ENCODE results near the gene TLL1. TPM values are rescaled to one million over a fixed set of nuclear protein-coding genes. Genes with fewer than 3 reads are reported as not detected.

TLL1 gene
- total and polyA plus RNA-seq, 2 experiments from 2014 or later, result 0.18 to 2.4 TPM

DNA sequence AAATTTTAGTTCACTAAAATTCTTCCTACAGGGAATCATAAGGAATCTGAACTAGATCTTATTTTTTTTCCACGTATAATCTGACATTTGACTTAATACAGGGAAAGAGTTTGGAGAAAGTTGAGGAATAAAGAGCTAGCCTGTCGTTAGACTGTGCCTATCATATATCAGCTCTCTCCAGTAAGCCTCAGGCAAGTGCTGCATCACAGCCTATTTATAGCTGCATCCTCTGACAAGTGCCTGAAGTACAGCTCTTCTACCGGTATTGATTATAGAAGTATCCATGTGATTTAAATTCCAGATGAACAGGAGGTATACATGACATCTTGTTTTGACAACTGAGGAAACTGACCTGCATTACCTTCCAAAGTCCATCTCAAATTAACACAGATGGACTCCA lies 248.9 kb downstream of the TLL1 start:
- H3K4me1 ChIP-seq (ENCODE audit: insufficient read depth), result no peaks in the 10 kb centered on the region

More for the DNA sequence above, 248.9 kb downstream of the TLL1 start:
- Mint-ChIP-seq H3K4me1 (no peaks in the 10 kb centered on the region), H3K27ac (no peak overlapping the region), H3K36me3 (ENCODE audit: low read depth) (no peaks in the 10 kb centered on the region), H3K27me3 (ENCODE audit: insufficient read depth, low read depth, poor library complexity) (no peaks in the 10 kb centered on the region), H3K9me3 (no peaks in the 10 kb centered on the region), H3K4me3 (no peak overlapping the region)
- H3K79me2 ChIP-seq (replicated peaks; ENCODE audit: insufficient read depth), result no peaks in the 10 kb centered on the region
- ATAC-seq, result no peak
- no peaks in the 10 kb centered on the region for H3K27me3 ChIP-seq (ENCODE audit: insufficient read depth)
- no peaks in the 10 kb centered on the region for H4K20me1 ChIP-seq (replicated peaks; ENCODE audit: insufficient read depth)
- H3K27ac ChIP-seq (ENCODE audit: low read depth), result no peak overlapping the region
- no peaks in the 10 kb centered on the region for H3K9me2 ChIP-seq (ENCODE audit: insufficient read depth)
- H3K4me2 ChIP-seq, result no peak overlapping the region
- H2AFZ ChIP-seq, result no peak overlapping the region
- no peak overlapping the region for H3K4me3 ChIP-seq
- TF ChIP-seq EZH2 (IDR thresholded peaks at IDR 0.05; ENCODE audit: low read depth, unreplicated experiment) (no peak), POLR2AphosphoS5 (IDR thresholded peaks at IDR 0.05; ENCODE audit: low read depth) (no peak), ZNF114 (CRISPR knock-in tag; IDR thresholded peaks at IDR 0.05) (no peak), CREB1 (CRISPR knock-in tag; IDR thresholded peaks at IDR 0.05; ENCODE audit: low read depth) (no peak), NANOG (IDR thresholded peaks at IDR 0.05; ENCODE audit: borderline replicate concordance) (no peak), ETS1 (IDR thresholded peaks at IDR 0.05) (no peak), EZH2phosphoT487 (IDR thresholded peaks at IDR 0.05; ENCODE audit: unreplicated experiment) (no peak), STAT1 (IDR thresholded peaks at IDR 0.05; ENCODE audit: unreplicated experiment) (no peak), JUNB (IDR thresholded peaks at IDR 0.05; ENCODE audit: unreplicated experiment) (no peak), ZNF331 (CRISPR knock-in tag; IDR thresholded peaks at IDR 0.05; ENCODE audit: low read depth) (no peak), CTCF (conservative IDR thresholded peaks at IDR 0.05; ENCODE audit: low read depth in 2 of 2) (no peak)
- TF ChIP-seq, protein P1, sequence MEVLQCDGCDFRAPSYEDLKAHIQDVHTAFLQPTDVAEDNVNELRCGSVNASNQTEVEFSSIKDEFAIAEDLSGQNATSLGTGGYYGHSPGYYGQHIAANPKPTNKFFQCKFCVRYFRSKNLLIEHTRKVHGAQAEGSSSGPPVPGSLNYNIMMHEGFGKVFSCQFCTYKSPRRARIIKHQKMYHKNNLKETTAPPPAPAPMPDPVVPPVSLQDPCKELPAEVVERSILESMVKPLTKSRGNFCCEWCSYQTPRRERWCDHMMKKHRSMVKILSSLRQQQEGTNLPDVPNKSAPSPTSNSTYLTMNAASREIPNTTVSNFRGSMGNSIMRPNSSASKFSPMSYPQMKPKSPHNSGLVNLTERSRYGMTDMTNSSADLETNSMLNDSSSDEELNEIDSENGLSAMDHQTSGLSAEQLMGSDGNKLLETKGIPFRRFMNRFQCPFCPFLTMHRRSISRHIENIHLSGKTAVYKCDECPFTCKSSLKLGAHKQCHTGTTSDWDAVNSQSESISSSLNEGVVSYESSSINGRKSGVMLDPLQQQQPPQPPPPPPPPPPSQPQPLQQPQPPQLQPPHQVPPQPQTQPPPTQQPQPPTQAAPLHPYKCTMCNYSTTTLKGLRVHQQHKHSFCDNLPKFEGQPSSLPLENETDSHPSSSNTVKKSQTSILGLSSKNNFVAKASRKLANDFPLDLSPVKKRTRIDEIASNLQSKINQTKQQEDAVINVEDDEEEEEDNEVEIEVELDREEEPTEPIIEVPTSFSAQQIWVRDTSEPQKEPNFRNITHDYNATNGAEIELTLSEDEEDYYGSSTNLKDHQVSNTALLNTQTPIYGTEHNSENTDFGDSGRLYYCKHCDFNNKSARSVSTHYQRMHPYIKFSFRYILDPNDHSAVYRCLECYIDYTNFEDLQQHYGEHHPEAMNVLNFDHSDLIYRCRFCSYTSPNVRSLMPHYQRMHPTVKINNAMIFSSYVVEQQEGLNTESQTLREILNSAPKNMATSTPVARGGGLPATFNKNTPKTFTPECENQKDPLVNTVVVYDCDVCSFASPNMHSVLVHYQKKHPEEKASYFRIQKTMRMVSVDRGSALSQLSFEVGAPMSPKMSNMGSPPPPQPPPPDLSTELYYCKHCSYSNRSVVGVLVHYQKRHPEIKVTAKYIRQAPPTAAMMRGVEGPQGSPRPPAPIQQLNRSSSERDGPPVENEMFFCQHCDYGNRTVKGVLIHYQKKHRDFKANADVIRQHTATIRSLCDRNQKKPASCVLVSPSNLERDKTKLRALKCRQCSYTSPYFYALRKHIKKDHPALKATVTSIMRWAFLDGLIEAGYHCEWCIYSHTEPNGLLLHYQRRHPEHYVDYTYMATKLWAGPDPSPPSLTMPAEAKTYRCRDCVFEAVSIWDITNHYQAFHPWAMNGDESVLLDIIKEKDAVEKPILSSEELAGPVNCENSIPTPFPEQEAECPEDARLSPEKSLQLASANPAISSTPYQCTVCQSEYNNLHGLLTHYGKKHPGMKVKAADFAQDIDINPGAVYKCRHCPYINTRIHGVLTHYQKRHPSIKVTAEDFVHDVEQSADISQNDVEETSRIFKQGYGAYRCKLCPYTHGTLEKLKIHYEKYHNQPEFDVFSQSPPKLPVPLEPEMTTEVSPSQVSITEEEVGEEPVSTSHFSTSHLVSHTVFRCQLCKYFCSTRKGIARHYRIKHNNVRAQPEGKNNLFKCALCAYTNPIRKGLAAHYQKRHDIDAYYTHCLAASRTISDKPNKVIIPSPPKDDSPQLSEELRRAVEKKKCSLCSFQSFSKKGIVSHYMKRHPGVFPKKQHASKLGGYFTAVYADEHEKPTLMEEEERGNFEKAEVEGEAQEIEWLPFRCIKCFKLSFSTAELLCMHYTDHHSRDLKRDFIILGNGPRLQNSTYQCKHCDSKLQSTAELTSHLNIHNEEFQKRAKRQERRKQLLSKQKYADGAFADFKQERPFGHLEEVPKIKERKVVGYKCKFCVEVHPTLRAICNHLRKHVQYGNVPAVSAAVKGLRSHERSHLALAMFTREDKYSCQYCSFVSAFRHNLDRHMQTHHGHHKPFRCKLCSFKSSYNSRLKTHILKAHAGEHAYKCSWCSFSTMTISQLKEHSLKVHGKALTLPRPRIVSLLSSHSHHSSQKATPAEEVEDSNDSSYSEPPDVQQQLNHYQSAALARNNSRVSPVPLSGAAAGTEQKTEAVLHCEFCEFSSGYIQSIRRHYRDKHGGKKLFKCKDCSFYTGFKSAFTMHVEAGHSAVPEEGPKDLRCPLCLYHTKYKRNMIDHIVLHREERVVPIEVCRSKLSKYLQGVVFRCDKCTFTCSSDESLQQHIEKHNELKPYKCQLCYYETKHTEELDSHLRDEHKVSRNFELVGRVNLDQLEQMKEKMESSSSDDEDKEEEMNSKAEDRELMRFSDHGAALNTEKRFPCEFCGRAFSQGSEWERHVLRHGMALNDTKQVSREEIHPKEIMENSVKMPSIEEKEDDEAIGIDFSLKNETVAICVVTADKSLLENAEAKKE (CRISPR knock-in tag; IDR thresholded peaks at IDR 0.05), result no peak
- TF ChIP-seq, protein P2, sequence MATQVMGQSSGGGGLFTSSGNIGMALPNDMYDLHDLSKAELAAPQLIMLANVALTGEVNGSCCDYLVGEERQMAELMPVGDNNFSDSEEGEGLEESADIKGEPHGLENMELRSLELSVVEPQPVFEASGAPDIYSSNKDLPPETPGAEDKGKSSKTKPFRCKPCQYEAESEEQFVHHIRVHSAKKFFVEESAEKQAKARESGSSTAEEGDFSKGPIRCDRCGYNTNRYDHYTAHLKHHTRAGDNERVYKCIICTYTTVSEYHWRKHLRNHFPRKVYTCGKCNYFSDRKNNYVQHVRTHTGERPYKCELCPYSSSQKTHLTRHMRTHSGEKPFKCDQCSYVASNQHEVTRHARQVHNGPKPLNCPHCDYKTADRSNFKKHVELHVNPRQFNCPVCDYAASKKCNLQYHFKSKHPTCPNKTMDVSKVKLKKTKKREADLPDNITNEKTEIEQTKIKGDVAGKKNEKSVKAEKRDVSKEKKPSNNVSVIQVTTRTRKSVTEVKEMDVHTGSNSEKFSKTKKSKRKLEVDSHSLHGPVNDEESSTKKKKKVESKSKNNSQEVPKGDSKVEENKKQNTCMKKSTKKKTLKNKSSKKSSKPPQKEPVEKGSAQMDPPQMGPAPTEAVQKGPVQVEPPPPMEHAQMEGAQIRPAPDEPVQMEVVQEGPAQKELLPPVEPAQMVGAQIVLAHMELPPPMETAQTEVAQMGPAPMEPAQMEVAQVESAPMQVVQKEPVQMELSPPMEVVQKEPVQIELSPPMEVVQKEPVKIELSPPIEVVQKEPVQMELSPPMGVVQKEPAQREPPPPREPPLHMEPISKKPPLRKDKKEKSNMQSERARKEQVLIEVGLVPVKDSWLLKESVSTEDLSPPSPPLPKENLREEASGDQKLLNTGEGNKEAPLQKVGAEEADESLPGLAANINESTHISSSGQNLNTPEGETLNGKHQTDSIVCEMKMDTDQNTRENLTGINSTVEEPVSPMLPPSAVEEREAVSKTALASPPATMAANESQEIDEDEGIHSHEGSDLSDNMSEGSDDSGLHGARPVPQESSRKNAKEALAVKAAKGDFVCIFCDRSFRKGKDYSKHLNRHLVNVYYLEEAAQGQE (IDR thresholded peaks at IDR 0.05; ENCODE audit: unreplicated experiment), result no peak
- no peak for DNase-seq (ENCODE audit: low spot score)
- no peaks in the 10 kb centered on the region for H3F3A ChIP-seq (replicated peaks; ENCODE audit: low read depth)
- H3K36me3 ChIP-seq (ENCODE audit: insufficient read depth), result no peaks in the 10 kb centered on the region

Measured in GM23338 (cell line).